ENCODE results near the gene AFF2. TPM values are rescaled to one million over a fixed set of nuclear protein-coding genes. Genes with fewer than 3 reads are reported as not detected.

The AFF2 gene
- total RNA-seq, 1 donor from 2014 or later: 10.9 TPM

DNA sequence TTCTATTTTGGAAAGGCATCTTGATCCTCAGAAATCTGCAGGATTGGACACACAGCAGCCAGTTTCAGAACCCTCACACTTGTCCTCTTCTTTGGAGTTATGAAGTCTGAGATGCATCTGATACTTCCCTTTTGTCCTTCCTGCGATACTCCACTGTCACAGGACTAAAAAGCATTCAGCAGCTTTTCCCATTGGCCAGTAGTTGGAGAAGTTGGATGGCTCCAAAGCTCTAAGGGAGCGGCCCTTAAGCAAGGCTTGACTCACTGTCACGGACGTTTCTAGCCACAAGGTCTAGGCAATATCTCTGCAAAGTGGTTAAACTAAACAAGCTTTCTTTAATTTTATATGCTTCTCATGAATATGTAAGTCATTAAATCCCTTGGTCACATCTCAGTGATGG is 417.0 kb downstream of the AFF2 start:
- Histone ChIP-seq H3K4me3 (no peak overlapping the region), H3K4me1 (no peaks in the 10 kb centered on the region), H3K36me3 (no peaks in the 10 kb centered on the region), H3K9me3 (no peaks in the 10 kb centered on the region), H3K27me3 (ENCODE audit: low read depth) (no peaks in the 10 kb centered on the region), H3K27ac (no peak overlapping the region)
- DNase-seq (no peak), ATAC-seq (no peak)
- intact Hi-C loops (cut with DNase I): no loop called here
- TF ChIP-seq, protein P1, sequence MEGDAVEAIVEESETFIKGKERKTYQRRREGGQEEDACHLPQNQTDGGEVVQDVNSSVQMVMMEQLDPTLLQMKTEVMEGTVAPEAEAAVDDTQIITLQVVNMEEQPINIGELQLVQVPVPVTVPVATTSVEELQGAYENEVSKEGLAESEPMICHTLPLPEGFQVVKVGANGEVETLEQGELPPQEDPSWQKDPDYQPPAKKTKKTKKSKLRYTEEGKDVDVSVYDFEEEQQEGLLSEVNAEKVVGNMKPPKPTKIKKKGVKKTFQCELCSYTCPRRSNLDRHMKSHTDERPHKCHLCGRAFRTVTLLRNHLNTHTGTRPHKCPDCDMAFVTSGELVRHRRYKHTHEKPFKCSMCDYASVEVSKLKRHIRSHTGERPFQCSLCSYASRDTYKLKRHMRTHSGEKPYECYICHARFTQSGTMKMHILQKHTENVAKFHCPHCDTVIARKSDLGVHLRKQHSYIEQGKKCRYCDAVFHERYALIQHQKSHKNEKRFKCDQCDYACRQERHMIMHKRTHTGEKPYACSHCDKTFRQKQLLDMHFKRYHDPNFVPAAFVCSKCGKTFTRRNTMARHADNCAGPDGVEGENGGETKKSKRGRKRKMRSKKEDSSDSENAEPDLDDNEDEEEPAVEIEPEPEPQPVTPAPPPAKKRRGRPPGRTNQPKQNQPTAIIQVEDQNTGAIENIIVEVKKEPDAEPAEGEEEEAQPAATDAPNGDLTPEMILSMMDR (IDR thresholded peaks at IDR 0.05): no peak

DNA sequence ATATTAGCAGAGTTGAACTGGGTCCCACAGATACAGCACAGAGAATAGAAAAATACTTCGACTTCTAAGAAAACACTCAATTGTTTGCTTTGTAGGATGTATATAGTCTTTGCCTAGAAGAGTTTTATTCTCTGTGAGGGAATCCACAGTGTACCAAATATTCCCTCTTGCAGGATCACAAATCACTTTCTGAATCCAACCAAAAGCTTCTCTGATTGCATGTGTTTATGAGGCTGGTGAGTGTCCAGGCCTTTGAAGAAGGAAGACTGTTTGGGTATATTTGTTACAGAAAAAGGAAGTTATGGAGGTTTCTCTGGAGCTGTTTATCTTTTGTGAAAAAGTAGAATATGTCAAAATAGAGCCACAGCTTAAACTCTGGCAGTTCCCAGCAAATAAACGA is 423.2 kb downstream of the AFF2 start:
- Histone ChIP-seq H3K27me3 (ENCODE audit: low read depth) (no peaks in the 10 kb centered on the region), H3K4me3 (no peak overlapping the region), H3K9me3 (no peaks in the 10 kb centered on the region), H3K4me1 (no peaks in the 10 kb centered on the region), H3K36me3 (no peaks in the 10 kb centered on the region), H3K27ac (no peak overlapping the region)
- intact Hi-C loops (cut with DNase I): no loop called here
- DNase-seq (no peak), ATAC-seq (no peak)
- TF ChIP-seq, protein P1 (IDR thresholded peaks at IDR 0.05): no peak

DNA sequence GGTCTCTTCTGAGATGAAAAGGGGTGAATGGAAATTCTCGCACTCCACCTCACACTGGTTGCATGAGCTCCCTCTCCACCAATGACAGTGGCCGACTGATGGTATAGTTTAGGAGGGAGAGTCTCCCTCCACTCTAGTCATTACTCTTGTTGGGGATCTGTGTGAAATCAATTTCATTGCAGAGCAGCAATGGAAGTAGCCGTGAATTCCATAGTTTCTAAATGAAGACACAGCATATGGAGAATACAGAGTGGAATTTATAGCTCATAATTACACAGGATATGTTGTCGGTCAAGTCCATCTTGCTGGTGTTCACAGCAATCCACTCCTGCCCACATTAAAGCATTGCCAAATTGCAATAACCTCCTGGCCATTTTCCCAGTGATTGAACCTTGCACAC is 426.0 kb downstream of the AFF2 start:
- no peaks in the 10 kb centered on the region for H3K36me3 ChIP-seq
- intact Hi-C loops (cut with DNase I): no loop called here
- H3K9me3 ChIP-seq: no peaks in the 10 kb centered on the region
- DNase-seq: no peak
- ATAC-seq: no peak
- H3K27ac ChIP-seq: no peak overlapping the region
- H3K4me3 ChIP-seq: no peak overlapping the region
- TF ChIP-seq, protein P1 (IDR thresholded peaks at IDR 0.05): no peak
- H3K27me3 ChIP-seq (ENCODE audit: low read depth): no peaks in the 10 kb centered on the region
- H3K4me1 ChIP-seq: no peaks in the 10 kb centered on the region

DNA sequence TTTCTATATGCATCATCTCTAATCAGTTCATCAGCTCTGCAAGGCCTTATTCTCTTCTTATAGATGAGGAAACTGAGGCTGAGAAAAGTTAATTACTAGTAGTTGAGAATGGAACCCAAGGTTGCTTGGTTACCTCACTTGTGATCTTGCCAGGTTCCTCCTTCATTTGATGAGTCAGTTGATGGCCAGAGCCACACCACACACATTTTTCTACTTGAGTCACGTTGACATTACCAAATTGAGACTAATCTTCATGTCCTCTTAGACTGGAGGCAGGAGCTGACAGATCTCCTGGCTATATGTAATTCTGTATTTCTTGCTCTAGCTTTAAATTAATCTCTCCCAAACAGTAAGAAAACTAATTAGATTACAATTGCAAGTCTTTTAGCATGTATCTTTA is 428.4 kb downstream of the AFF2 start:
- no peaks in the 10 kb centered on the region for H3K4me1 ChIP-seq
- no peaks in the 10 kb centered on the region for H3K9me3 ChIP-seq
- no peak overlapping the region for H3K4me3 ChIP-seq
- H3K27ac ChIP-seq: no peak overlapping the region
- no peak for ATAC-seq
- DNase-seq: no peak
- intact Hi-C loops (cut with DNase I): no loop called here
- H3K36me3 ChIP-seq: no peaks in the 10 kb centered on the region
- TF ChIP-seq, protein P1 (IDR thresholded peaks at IDR 0.05): no peak
- H3K27me3 ChIP-seq (ENCODE audit: low read depth): no peaks in the 10 kb centered on the region

DNA sequence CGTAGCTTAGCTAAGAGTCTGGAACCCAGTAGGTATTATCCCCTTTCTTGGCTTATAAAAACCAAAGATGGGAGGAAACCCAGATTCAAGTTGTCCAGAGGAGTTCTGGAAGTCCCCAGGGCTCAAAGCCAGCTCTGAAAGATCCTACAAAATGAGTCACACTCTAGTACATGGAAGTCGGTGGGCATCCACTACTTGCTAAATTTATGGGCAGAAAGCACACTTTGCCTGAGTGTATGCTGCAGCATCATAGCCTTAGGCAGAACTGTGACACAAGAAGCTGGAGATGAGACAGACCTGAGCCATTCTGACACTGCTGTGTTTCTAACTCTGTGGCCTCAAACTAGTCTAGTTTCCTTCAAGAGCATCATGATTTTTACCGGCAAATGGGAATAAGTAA is 429.3 kb downstream of the AFF2 start:
- Histone ChIP-seq H3K27ac (no peak overlapping the region), H3K9me3 (no peaks in the 10 kb centered on the region), H3K4me3 (no peak overlapping the region), H3K27me3 (ENCODE audit: low read depth) (no peaks in the 10 kb centered on the region), H3K4me1 (no peaks in the 10 kb centered on the region), H3K36me3 (no peaks in the 10 kb centered on the region)
- ATAC-seq: no peak
- TF ChIP-seq, protein P1 (IDR thresholded peaks at IDR 0.05): no peak
- no peak for DNase-seq
- intact Hi-C loops (cut with DNase I): no loop called here

DNA sequence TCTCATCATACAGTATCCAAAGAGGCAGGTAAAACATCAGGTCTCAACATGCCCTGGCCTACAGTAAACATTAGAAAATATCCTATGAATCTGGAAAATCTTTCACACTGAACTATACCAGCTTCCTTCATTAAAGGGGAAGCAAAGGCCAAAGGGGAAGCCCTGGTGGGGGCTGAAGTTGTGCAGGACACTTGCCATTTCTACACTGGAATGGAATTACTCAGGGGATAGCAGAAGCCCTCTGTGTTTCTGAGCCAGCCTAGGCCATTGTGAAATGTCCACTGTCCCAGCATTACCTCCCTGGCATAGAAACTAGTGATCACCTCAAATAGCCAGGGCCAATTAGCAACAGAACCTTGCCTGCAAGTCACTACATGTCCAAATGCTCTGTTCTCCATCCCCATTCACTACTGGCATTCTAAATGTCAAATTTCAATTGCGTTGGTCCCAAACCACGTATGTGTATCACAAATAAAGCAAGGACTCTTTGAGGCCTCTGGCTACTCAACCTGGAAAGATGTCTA is 429.9 kb downstream of the AFF2 start:
- TF ChIP-seq, protein P1 (IDR thresholded peaks at IDR 0.05): no peak

More for the DNA sequence above, 429.9 kb downstream of the AFF2 start:
- Histone ChIP-seq H3K27ac (no peak overlapping the region), H3K27me3 (ENCODE audit: low read depth) (no peaks in the 10 kb centered on the region), H3K36me3 (no peaks in the 10 kb centered on the region), H3K9me3 (no peaks in the 10 kb centered on the region), H3K4me1 (no peaks in the 10 kb centered on the region), H3K4me3 (no peak overlapping the region)
- ATAC-seq: no peak
- intact Hi-C loops (cut with DNase I): no loop called here
- no peak for DNase-seq
